GM12878 (cell line): ENCODE measurements around the gene DOCK2.

ENCODE experiments used
- CTCF ChIP-seq, 3 experiments: IDR thresholded peaks in 2 of 3; conservative IDR thresholded peaks in 1 of 3; 2 replicates each; pipeline ENCODE4 v1.5.1; 2011; ENCODE audit warnings: low read depth in 3 of 3, low read length in 3 of 3, mild to moderate bottlenecking in 3 of 3, control low read depth in 2 of 3, moderate library complexity in 2 of 3, inconsistent platforms in 1 of 3, mixed read lengths in 1 of 3; ENCODE audit not compliant: control insufficient read depth in 2 of 3, insufficient read depth in 1 of 3; ENCODE audit errors: extremely low read depth in 1 of 3
- RELA ChIP-seq: fragments of 450-650 bp; IDR thresholded peaks from 2 replicates; pipeline ENCODE4 v1.8.0; 2014; ENCODE audit warnings: borderline replicate concordance; ENCODE audit not compliant: partially characterized antibody
- SP1 ChIP-seq: IDR thresholded peaks from one replicate; pipeline ENCODE4 v1.6.1; 2011; ENCODE audit warnings: low read depth, low read length

GRCh38 chr5:169778622-169779596 lies 141.8 kb downstream of the DOCK2 start:
- no peak for TF ChIP-seq CTCF (IDR thresholded peaks at IDR 0.05 in 2 of 3, conservative IDR thresholded peaks at IDR 0.05 in 1 of 3; ENCODE audit: control insufficient read depth in 2 of 3, extremely low read depth in 1 of 3, insufficient read depth in 1 of 3, low read depth in 3 of 3, low read length in 3 of 3)
- peak; percentile 54 for TF ChIP-seq SP1
- TF ChIP-seq RELA = no peak
